HepG2 (cell line): ENCODE measurements around the gene GINS2. TPM values are rescaled to one million over a fixed set of nuclear protein-coding genes. Genes with fewer than 3 reads are reported as not detected.

Experiments used
- ATF3 ChIP-seq: sonication (generic); formaldehyde crosslinking; IDR thresholded peaks from 2 replicates; pipeline ENCODE4 v1.4.0; 2020; ENCODE audit warnings: missing genetic modification reagents
- CENPT ChIP-seq: sonication (generic); formaldehyde crosslinking; IDR thresholded peaks from 2 replicates; pipeline ENCODE4 v1.8.0; 2022; ENCODE audit warnings: low read depth, mild to moderate bottlenecking, moderate library complexity, missing genetic modification reagents
- DMTF1 ChIP-seq: sonication (generic); formaldehyde crosslinking; IDR thresholded peaks from 2 replicates; pipeline ENCODE4 v1.4.0; 2020; ENCODE audit warnings: mild to moderate bottlenecking, missing genetic modification reagents
- GPN1 ChIP-seq: sonication (generic); formaldehyde crosslinking; IDR thresholded peaks from 2 replicates; pipeline ENCODE4 v1.5.1; 2020; ENCODE audit warnings: missing genetic modification reagents, borderline replicate concordance
- HOXD1 ChIP-seq: sonication (generic); formaldehyde crosslinking; IDR thresholded peaks from 2 replicates; pipeline ENCODE4 v1.5.0; 2020; ENCODE audit warnings: missing genetic modification reagents
- IRF2 ChIP-seq: IDR thresholded peaks from 2 replicates; pipeline ENCODE4 v1.6.1; 2018; ENCODE audit warnings: missing genetic modification reagents, missing compliant biosample characterization
- KIAA2018 ChIP-seq: sonication (generic); formaldehyde crosslinking; IDR thresholded peaks from 2 replicates; pipeline ENCODE4 v1.5.0; 2020; ENCODE audit warnings: mild to moderate bottlenecking, missing genetic modification reagents, borderline replicate concordance
- MAZ ChIP-seq, 2 experiments: sonication (generic) in 1 of 2; formaldehyde crosslinking in 1 of 2; IDR thresholded peaks; 2 replicates each; pipeline versions ENCODE4 v1.5.0 to v1.6.1; 2012 to 2020; ENCODE audit warnings: low read depth in 2 of 2, mild to moderate bottlenecking in 2 of 2, borderline replicate concordance in 1 of 2, improper control_type of control experiment in 1 of 2, low read length in 1 of 2, missing genetic modification reagents in 1 of 2, moderate library complexity in 1 of 2
- MYNN ChIP-seq: sonication (generic); formaldehyde crosslinking; IDR thresholded peaks from 2 replicates; pipeline ENCODE4 v1.4.0; 2020; ENCODE audit warnings: mild to moderate bottlenecking, low read depth, missing genetic modification reagents
- ZMAT3 ChIP-seq: sonication (generic); formaldehyde crosslinking; conservative IDR thresholded peaks from 2 replicates; pipeline ENCODE4 v1.7.0; 2021; ENCODE audit warnings: missing genetic modification reagents
- ZNF253 ChIP-seq: sonication (generic); formaldehyde crosslinking; IDR thresholded peaks from 2 replicates; pipeline ENCODE4 v1.8.0; 2022; ENCODE audit warnings: mild to moderate bottlenecking, missing genetic modification reagents, borderline replicate concordance
- ZNF543 ChIP-seq: sonication (generic); formaldehyde crosslinking; IDR thresholded peaks from 2 replicates; pipeline ENCODE4 v1.4.0; 2020; ENCODE audit warnings: mild to moderate bottlenecking, missing genetic modification reagents
- ZNF567 ChIP-seq: sonication (generic); formaldehyde crosslinking; IDR thresholded peaks from 2 replicates; pipeline ENCODE4 v1.8.1; 2023; ENCODE audit warnings: mild to moderate bottlenecking, missing genetic modification reagents, borderline replicate concordance
- ZNF574 ChIP-seq: sonication (generic); formaldehyde crosslinking; IDR thresholded peaks from 2 replicates; pipeline ENCODE4 v1.4.0; 2020; ENCODE audit warnings: missing genetic modification reagents
- ZNF775 ChIP-seq: sonication (generic); formaldehyde crosslinking; IDR thresholded peaks from 2 replicates; pipeline ENCODE4 v1.4.0; 2020; ENCODE audit warnings: missing genetic modification reagents, mild to moderate bottlenecking, moderate library complexity, borderline replicate concordance
- ZNF850 ChIP-seq: sonication (generic); formaldehyde crosslinking; conservative IDR thresholded peaks from 2 replicates; pipeline ENCODE4 v1.9.0; 2021; ENCODE audit warnings: mild to moderate bottlenecking, missing genetic modification reagents
- ZSCAN31 ChIP-seq: sonication (generic); formaldehyde crosslinking; IDR thresholded peaks from 2 replicates; pipeline ENCODE4 v1.5.0; 2020; ENCODE audit warnings: low read depth, mild to moderate bottlenecking, missing genetic modification reagents
- polyA plus RNA-seq, 8 experiments: library from polyadenylated mRNA; depleted of rRNA in 3 of 8; stranded (reverse) in 7 of 8; unstranded in 1 of 8; fragments of >200 nt; fragmentation: Illumina TruSeq in 4 of 8; extraction: Trizol in 4 of 8; gene quantifications; 2 replicates each; pipeline versions ENCODE4 v1.2.1 to v1.2.3, GENCODE V29; 2011 to 2016; ENCODE audit warnings: low read depth in 4 of 8, missing spikeins in 1 of 8, mixed read lengths in 1 of 8; ENCODE audit not compliant: insufficient read depth in 1 of 8
- total RNA-seq, 5 experiments: library from RNA; depleted of rRNA; stranded (reverse); fragments of >200 nt; fragmentation: Illumina TruSeq; extraction: Trizol; gene quantifications; 2 replicates each; pipeline ENCODE4 v1.2.3, GENCODE V29; 2016; ENCODE audit warnings: low read depth in 1 of 5

GINS2 gene
- total and polyA plus RNA-seq, 2 of the 13 experiments (the other 11 are each of a cell fraction or from before 2014, with no cell fraction given), result 10.6 to 48.3 TPM

GRCh38 chr16:85718153-85718477, 29.4 kb upstream of the GINS2 start (continued):
- no peak for TF ChIP-seq ATF3 (CRISPR knock-in tag)
- TF ChIP-seq IRF2, result no peak
- TF ChIP-seq ZNF850 (CRISPR knock-in tag), result no peak
- TF ChIP-seq ZNF253, result no peak
- no peak for TF ChIP-seq ZNF543 (CRISPR knock-in tag)
- no peak for TF ChIP-seq ZNF574 (CRISPR knock-in tag)
- no peak for TF ChIP-seq HOXD1 (CRISPR knock-in tag)
- TF ChIP-seq MYNN (CRISPR knock-in tag), result no peak
- no peak for TF ChIP-seq DMTF1
- no peak for TF ChIP-seq GPN1 (CRISPR knock-in tag)
- TF ChIP-seq ZNF775 (CRISPR knock-in tag), result no peak
- TF ChIP-seq ZSCAN31 (CRISPR knock-in tag), result no peak
- no peak for TF ChIP-seq ZNF567 (CRISPR knock-in tag)
- TF ChIP-seq ZMAT3 (CRISPR knock-in tag), result no peak
- TF ChIP-seq MAZ (IDR thresholded peaks at IDR 0.05; ENCODE audit: borderline replicate concordance, low read depth, low read length), result no peak
- TF ChIP-seq MAZ (CRISPR knock-in tag; IDR thresholded peaks at IDR 0.05; ENCODE audit: low read depth), result 0 out of 2 replicates have a peak, but pooled peaks have one; percentile 23
- no peak for TF ChIP-seq CENPT (CRISPR knock-in tag)
- TF ChIP-seq KIAA2018 (CRISPR knock-in tag), result no peak
